Caco-2 (cell line): ENCODE measurements around the gene ARHGAP31. TPM values are rescaled to one million over a fixed set of nuclear protein-coding genes. Genes with fewer than 3 reads are reported as not detected.

ENCODE experiments used
- BruUV-seq: library from RNA; stranded (reverse); fragments of 400-500 nt; replicated peaks from 2 replicates; lab custom pipeline; 2021; lab: Mats Ljungman, UMichigan
- CTCF ChIA-PET: fragments of 300-600 bp; sonication (Branson Sonifier 250); formaldehyde crosslinking; loops from one replicate; lab custom pipeline; 2022; ENCODE audit warnings: antibody characterized with exemption; lab: Charles Lee
- POLR2A ChIA-PET: fragments of 300-600 bp; sonication (Branson Sonifier 250); formaldehyde crosslinking; loops from one replicate; lab custom pipeline; 2022; ENCODE audit warnings: antibody characterized with exemption; lab: Charles Lee
- DNase-seq, 2 experiments: peaks; one replicate each; pipeline versions ENCODE4 v3.0.0 to v3.0.0-alpha.2; 2020 to 2022
- H3K27me3 ChIP-seq: replicated peaks from 2 replicates; pipeline ENCODE4 v1.6.0; 2011; ENCODE audit warnings: low read length; ENCODE audit not compliant: control insufficient read depth, insufficient read depth
- H3K36me3 ChIP-seq: 2 replicates; pipeline ENCODE4 v1.5.1; 2011; ENCODE audit warnings: low read length; ENCODE audit not compliant: control insufficient read depth, insufficient read depth
- H3K4me1 ChIP-seq: fragments of 250-450 bp; sonication (Bioruptor Pico); 2 replicates; pipeline ENCODE4 v1.5.1; 2020; ENCODE audit warnings: mild to moderate bottlenecking
- H3K4me3 ChIP-seq: 2 replicates; pipeline ENCODE4 v1.5.1; 2011; ENCODE audit warnings: low read depth, mild to moderate bottlenecking, control low read depth, low read length
- H3K9me3 ChIP-seq: fragments of 250-450 bp; sonication (Bioruptor Pico); 2 replicates; pipeline ENCODE4 v1.5.1; 2020; ENCODE audit warnings: mild to moderate bottlenecking, moderate library complexity
- H3K27ac Mint-ChIP-seq: one replicate; pipeline ENCODE4 v1.8.0; 2022; ENCODE audit warnings: mixed read lengths; ENCODE audit not compliant: unreplicated experiment
- H3K27me3 Mint-ChIP-seq: one replicate; pipeline ENCODE4 v1.8.0; 2022; ENCODE audit warnings: mixed read lengths; ENCODE audit not compliant: insufficient read depth, unreplicated experiment
- H3K36me3 Mint-ChIP-seq: one replicate; pipeline ENCODE4 v1.8.0; 2022; ENCODE audit warnings: mild to moderate bottlenecking, mixed read lengths; ENCODE audit not compliant: insufficient read depth, unreplicated experiment
- H3K4me1 Mint-ChIP-seq: one replicate; pipeline ENCODE4 v1.8.0; 2022; ENCODE audit warnings: low read depth, mixed read lengths; ENCODE audit not compliant: unreplicated experiment
- H3K4me3 Mint-ChIP-seq: one replicate; pipeline ENCODE4 v1.8.0; 2022; ENCODE audit warnings: mild to moderate bottlenecking, moderate library complexity, mixed read lengths; ENCODE audit not compliant: unreplicated experiment
- H3K9me3 Mint-ChIP-seq: one replicate; pipeline ENCODE4 v1.8.0; 2022; ENCODE audit warnings: mixed read lengths; ENCODE audit not compliant: unreplicated experiment
- intact Hi-C: fragments of 100-400 bp; cut with micrococcal nuclease; formaldehyde crosslinking; loops from one replicate; pipeline ENCODE4 v1.10.0; 2022; ENCODE audit not compliant: unreplicated experiment
- total RNA-seq: library from RNA; stranded (reverse); gene quantifications from 2 replicates; pipeline ENCODE4 v1.2.3, GENCODE V29; 2022
- TF ChIP-seq, protein P1 (sequence below), 2 experiments: fragments of 200-600 bp in 1 of 2; IDR thresholded peaks; 1 replicate in 1 of 2; 2 replicates in 1 of 2; pipeline versions ENCODE4 v1.5.1 to v1.8.0; 2011 to 2022; ENCODE audit warnings: antibody characterized with exemption in 1 of 2, control low read depth in 1 of 2, inconsistent platforms in 1 of 2, low read depth in 1 of 2, low read length in 1 of 2, mild to moderate bottlenecking in 1 of 2, moderate library complexity in 1 of 2; ENCODE audit not compliant: insufficient read depth in 1 of 2, severe bottlenecking in 1 of 2, unreplicated experiment in 1 of 2

Gene ARHGAP31
- total RNA-seq, 1 experiment from 2014 or later = 0.25 TPM

- Histone ChIP-seq H3K4me3 (no peak overlapping the region), H3K27me3 (no peaks in the 10 kb centered on the region), H3K4me1 (peaks cover 20% of the 10 kb centered on the region), H3K36me3 (no peaks in the 10 kb centered on the region), H3K9me3 (no peaks in the 10 kb centered on the region)
- H3K27me3 Mint-ChIP-seq = no peaks in the 10 kb centered on the region
- ChIA-PET POLR2A (no interaction called here), CTCF (no interaction called here)
- DNase-seq = no peak
- intact Hi-C loops = no loop called here
- peak overlapping the region; percentile 20 for H3K27ac Mint-ChIP-seq
- TF ChIP-seq, protein P1, sequence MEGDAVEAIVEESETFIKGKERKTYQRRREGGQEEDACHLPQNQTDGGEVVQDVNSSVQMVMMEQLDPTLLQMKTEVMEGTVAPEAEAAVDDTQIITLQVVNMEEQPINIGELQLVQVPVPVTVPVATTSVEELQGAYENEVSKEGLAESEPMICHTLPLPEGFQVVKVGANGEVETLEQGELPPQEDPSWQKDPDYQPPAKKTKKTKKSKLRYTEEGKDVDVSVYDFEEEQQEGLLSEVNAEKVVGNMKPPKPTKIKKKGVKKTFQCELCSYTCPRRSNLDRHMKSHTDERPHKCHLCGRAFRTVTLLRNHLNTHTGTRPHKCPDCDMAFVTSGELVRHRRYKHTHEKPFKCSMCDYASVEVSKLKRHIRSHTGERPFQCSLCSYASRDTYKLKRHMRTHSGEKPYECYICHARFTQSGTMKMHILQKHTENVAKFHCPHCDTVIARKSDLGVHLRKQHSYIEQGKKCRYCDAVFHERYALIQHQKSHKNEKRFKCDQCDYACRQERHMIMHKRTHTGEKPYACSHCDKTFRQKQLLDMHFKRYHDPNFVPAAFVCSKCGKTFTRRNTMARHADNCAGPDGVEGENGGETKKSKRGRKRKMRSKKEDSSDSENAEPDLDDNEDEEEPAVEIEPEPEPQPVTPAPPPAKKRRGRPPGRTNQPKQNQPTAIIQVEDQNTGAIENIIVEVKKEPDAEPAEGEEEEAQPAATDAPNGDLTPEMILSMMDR (IDR thresholded peaks at IDR 0.05; ENCODE audit: insufficient read depth in 1 of 2, low read depth in 1 of 2, low read length in 1 of 2, severe bottlenecking in 1 of 2, unreplicated experiment in 1 of 2) = no peak
- H3K4me3 Mint-ChIP-seq = peak overlapping the region; percentile 15
- no TSS peak for BruUV-seq
- no peaks in the 10 kb centered on the region for H3K9me3 Mint-ChIP-seq
- no peaks in the 10 kb centered on the region for H3K36me3 Mint-ChIP-seq
- H3K4me1 Mint-ChIP-seq = peaks cover 31% of the 10 kb centered on the region
Observed at GRCh38 chr3:119357190-119357589, 63.0 kb downstream of the ARHGAP31 start.

DNA sequence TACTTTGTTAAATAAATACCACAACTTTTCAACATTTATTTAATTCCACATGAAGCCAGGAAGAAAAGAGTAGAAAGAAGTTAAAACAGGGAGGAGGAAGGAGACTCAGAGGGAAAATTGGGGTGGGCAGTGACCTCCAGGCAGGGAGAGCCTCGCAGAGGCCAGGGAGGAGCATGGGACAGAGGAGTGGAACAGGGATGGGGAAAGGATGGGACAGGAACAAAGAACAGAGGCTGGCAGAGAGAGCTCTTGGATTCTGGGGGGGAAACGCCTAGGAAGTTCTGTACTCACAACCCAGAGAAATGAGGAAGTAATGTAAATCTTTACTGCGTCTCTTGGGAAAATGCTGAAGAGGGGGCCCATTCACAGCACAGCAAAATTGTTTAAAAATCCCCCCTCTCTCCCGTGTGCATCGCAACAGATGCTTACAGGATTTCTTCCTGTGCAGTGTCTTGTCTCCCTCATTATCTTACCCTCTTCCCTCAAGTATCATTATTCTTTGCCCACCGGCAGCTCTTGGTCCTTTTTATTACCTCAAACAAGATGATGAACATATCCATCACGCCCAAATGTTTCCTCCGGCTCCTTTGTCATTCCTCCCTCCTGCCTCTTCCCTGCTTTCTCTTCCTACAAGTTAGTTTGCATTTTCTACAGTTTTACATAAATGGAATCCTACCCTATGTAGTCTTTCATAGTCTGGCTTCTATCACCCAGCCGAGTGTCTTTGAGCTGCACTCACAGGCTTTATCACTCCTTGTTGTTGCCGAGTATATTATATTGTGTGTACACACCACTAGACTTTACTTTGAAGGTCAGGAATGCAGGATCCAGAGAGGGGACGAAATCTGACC lies 65.5 kb downstream of the ARHGAP31 start:
- TF ChIP-seq, protein P1 (IDR thresholded peaks at IDR 0.05; ENCODE audit: insufficient read depth in 1 of 2, low read depth in 1 of 2, low read length in 1 of 2, severe bottlenecking in 1 of 2, unreplicated experiment in 1 of 2) = no peak
- Histone ChIP-seq H3K36me3 (no peaks in the 10 kb centered on the region), H3K27me3 (no peaks in the 10 kb centered on the region), H3K4me3 (no peak overlapping the region), H3K4me1 (no peaks in the 10 kb centered on the region), H3K9me3 (no peaks in the 10 kb centered on the region)
- H3K4me3 Mint-ChIP-seq = no peak overlapping the region
- H3K4me1 Mint-ChIP-seq = peaks cover 18% of the 10 kb centered on the region
- no peak for DNase-seq
- no TSS peak for BruUV-seq
- no peaks in the 10 kb centered on the region for H3K9me3 Mint-ChIP-seq
- ChIA-PET CTCF (no interaction called here), POLR2A (no interaction called here)
- no peaks in the 10 kb centered on the region for H3K36me3 Mint-ChIP-seq
- intact Hi-C loops = no loop called here
- H3K27me3 Mint-ChIP-seq = no peaks in the 10 kb centered on the region
- H3K27ac Mint-ChIP-seq = peak overlapping the region; percentile 19

- Mint-ChIP-seq H3K4me3 (no peak overlapping the region), H3K9me3 (no peaks in the 10 kb centered on the region), H3K36me3 (no peaks in the 10 kb centered on the region), H3K27me3 (no peaks in the 10 kb centered on the region), H3K27ac (no peak overlapping the region), H3K4me1 (peaks cover 18% of the 10 kb centered on the region)
- no peaks in the 10 kb centered on the region for H3K36me3 ChIP-seq
- POLR2A ChIA-PET = interaction anchor here (0.6 kb wide), 1 partner anchor 38 kb away, joined by 12 read pairs; no protein-coding TSS in a partner anchor
- intact Hi-C loops = no loop called here
- DNase-seq = no peak
- BruUV-seq = no TSS peak
- no peaks in the 10 kb centered on the region for H3K27me3 ChIP-seq
- no peaks in the 10 kb centered on the region for H3K9me3 ChIP-seq
- CTCF ChIA-PET = interaction anchor here (0.6 kb wide), 3 partner anchors 13 to 1987 kb away, joined by 3 to 5 read pairs (median 3); no protein-coding TSS in a partner anchor
- TF ChIP-seq, protein P1 (IDR thresholded peaks at IDR 0.05; ENCODE audit: insufficient read depth in 1 of 2, low read depth in 1 of 2, low read length in 1 of 2, severe bottlenecking in 1 of 2, unreplicated experiment in 1 of 2) = no peak
- no peak overlapping the region for H3K4me3 ChIP-seq
- no peaks in the 10 kb centered on the region for H3K4me1 ChIP-seq
Observed at GRCh38 chr3:119360736-119361462, 66.7 kb downstream of the ARHGAP31 start.
